ENCODE measurements around the gene LIMS1. TPM values are rescaled to one million over a fixed set of nuclear protein-coding genes. Genes with fewer than 3 reads are reported as not detected.

Gene LIMS1
- total RNA-seq, 4 donors from 2014 or later: 79.7 to 172 (median 115) TPM

DNA sequence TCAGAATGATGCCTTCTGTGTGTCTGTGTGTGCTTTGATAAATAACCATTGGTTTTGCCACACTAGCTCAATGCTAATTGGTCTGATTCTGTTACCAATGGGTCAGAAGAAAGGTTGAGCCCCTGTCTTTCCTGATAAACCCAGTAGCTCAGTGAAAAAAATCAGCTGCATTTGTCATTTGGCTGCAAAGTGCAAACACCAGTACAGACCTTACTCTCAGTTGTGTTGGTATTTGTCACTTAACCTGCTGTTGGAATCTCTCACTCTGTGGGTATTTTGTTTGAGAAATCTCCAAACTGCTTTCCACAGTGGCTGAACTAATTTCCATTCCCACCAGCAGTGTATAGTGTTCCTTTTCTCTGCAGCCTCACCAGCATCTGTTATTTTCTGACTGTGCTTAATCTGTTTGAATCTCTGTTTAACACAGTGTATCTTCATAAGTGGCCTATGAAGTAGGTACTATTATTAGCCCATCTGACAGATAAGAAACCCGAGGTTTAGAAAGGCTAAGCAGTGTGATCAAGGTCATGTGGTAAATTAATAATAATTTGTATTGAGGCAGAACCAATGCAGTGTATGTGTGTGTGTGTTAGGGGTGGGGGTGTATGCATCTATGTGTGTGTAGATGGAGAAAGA is 26.7 kb downstream of the LIMS1 start:
- TF ChIP-seq, protein P1, sequence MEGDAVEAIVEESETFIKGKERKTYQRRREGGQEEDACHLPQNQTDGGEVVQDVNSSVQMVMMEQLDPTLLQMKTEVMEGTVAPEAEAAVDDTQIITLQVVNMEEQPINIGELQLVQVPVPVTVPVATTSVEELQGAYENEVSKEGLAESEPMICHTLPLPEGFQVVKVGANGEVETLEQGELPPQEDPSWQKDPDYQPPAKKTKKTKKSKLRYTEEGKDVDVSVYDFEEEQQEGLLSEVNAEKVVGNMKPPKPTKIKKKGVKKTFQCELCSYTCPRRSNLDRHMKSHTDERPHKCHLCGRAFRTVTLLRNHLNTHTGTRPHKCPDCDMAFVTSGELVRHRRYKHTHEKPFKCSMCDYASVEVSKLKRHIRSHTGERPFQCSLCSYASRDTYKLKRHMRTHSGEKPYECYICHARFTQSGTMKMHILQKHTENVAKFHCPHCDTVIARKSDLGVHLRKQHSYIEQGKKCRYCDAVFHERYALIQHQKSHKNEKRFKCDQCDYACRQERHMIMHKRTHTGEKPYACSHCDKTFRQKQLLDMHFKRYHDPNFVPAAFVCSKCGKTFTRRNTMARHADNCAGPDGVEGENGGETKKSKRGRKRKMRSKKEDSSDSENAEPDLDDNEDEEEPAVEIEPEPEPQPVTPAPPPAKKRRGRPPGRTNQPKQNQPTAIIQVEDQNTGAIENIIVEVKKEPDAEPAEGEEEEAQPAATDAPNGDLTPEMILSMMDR (IDR thresholded peaks at IDR 0.05; ENCODE audit: low read depth): no peak

- TF ChIP-seq, protein P1 (IDR thresholded peaks at IDR 0.05; ENCODE audit: low read depth): no peak
Measured at GRCh38 chr2:108562274-108562673, 28.0 kb downstream of the LIMS1 start.

GRCh38 chr2:108564510-108564909 is 30.2 kb downstream of the LIMS1 start:
- TF ChIP-seq, protein P1 (IDR thresholded peaks at IDR 0.05; ENCODE audit: low read depth): no peak

DNA sequence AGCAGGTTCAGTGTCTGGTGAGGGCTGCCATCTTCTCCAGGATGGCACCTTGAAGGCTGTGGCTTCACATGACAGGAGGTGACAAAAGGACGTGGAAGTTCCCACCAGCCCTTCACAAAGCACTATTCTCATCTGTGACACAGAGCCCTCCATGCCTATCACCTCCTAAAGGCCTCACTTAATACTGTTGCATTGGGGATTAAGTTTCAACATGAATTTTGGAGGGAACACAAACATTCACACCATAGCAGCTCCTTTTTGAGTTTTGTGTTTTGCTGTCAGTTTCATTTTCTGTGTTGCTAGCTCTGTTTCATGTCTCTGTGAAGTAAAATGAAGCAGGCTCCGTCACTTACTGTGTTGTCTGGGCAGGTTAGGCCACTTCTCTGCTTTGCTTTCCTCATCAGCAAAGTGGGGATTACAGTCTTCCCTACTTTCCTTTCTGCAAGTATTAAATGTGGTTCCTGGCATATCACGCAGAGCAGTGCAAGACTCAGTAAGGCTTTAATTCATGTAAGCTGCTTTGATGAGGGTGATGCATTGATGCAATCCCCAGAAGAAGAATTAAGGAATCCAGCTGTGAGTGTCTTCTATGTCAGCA is 31.6 kb downstream of the LIMS1 start:
- TF ChIP-seq, protein P1 (IDR thresholded peaks at IDR 0.05; ENCODE audit: low read depth): no peak

- TF ChIP-seq, protein P1 (IDR thresholded peaks at IDR 0.05; ENCODE audit: low read depth): no peak
Measured at GRCh38 chr2:108570416-108570815, 36.1 kb downstream of the LIMS1 start.

- TF ChIP-seq, protein P1 (IDR thresholded peaks at IDR 0.05; ENCODE audit: low read depth): no peak
Measured at GRCh38 chr2:108571286-108571685, 37.0 kb downstream of the LIMS1 start.

DNA sequence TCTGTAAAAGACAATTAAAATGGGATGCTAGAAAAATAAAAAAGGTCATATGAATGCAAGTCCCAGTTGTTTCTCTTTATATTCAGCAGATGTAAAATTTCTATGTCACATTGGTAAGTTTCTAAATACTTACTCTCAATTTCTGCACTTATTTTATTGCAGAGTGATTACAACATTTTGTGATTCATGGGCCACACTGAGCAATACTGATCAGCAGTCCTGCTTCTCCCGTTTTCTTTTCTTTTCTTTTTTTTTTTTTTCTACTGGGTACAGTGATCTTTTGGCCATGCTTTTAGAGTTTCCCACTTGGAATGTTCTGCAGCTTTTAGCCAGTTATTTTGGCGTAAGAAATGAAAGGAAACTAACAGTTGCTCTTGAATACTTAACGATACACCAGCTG is 38.8 kb downstream of the LIMS1 start:
- TF ChIP-seq, protein P1 (IDR thresholded peaks at IDR 0.05; ENCODE audit: low read depth): no peak

Data from subcutaneous adipose tissue (tissue), 4 donors.